Measurements from ENCODE around the gene TOR1A.

Gene TOR1A

GRCh38 chr9:129860653-129861446 is 36.9 kb upstream of the TOR1A start:
- no peak overlapping the region for H3K4me3 ChIP-seq (replicated peaks; ENCODE audit: low read depth, low read length)
- TF ChIP-seq CTCF (IDR thresholded peaks at IDR 0.05; ENCODE audit: low read length, missing control alignments) = no peak
- no peak for DNase-seq (ENCODE audit: low read depth)

- DNase-seq (ENCODE audit: low read depth) = no peak
- no peak for TF ChIP-seq CTCF (IDR thresholded peaks at IDR 0.05; ENCODE audit: low read length, missing control alignments)
- H3K4me3 ChIP-seq (replicated peaks; ENCODE audit: low read depth, low read length) = no peak overlapping the region
Measured at GRCh38 chr9:129858167-129858962, 34.4 kb upstream of the TOR1A start.

- H3K4me3 ChIP-seq (replicated peaks; ENCODE audit: low read depth, low read length) = no peak overlapping the region
- TF ChIP-seq CTCF (IDR thresholded peaks at IDR 0.05; ENCODE audit: low read length, missing control alignments) = no peak
- no peak for DNase-seq (ENCODE audit: low read depth)
Measured at GRCh38 chr9:129857207-129857606, 33.3 kb upstream of the TOR1A start.

- no peak for TF ChIP-seq CTCF (IDR thresholded peaks at IDR 0.05; ENCODE audit: low read length, missing control alignments)
- DNase-seq (ENCODE audit: low read depth) = no peak
- H3K4me3 ChIP-seq (replicated peaks; ENCODE audit: low read depth, low read length) = no peak overlapping the region
Measured at GRCh38 chr9:129854588-129855110, 30.7 kb upstream of the TOR1A start.

- H3K4me3 ChIP-seq (replicated peaks; ENCODE audit: low read depth, low read length) = no peak overlapping the region
- DNase-seq (ENCODE audit: low read depth) = no peak
- no peak for TF ChIP-seq CTCF (IDR thresholded peaks at IDR 0.05; ENCODE audit: low read length, missing control alignments)
Measured at GRCh38 chr9:129853614-129854013, 29.7 kb upstream of the TOR1A start.

- no peak for TF ChIP-seq CTCF (IDR thresholded peaks at IDR 0.05; ENCODE audit: low read length, missing control alignments)
- DNase-seq (ENCODE audit: low read depth) = no peak
- H3K4me3 ChIP-seq (replicated peaks; ENCODE audit: low read depth, low read length) = no peak overlapping the region
Measured at GRCh38 chr9:129852579-129852978, 28.6 kb upstream of the TOR1A start.
